Epithelial cell of prostate (primary cell): Measurements from ENCODE around the gene CES4A.
"Not testable (repeated sequence)": the region's sequence is repeated elsewhere in the genome, so short reads cannot be mapped to it uniquely, and the experiment has no call there.

Experiments
- DNase-seq: peaks from one replicate; pipeline ENCODE4 v3.0.0-alpha.2; 2011; ENCODE audit warnings: low read depth, low spot score
- H3K27ac ChIP-seq: fragments of 450-650 bp; 2 replicates; pipeline ENCODE4 v1.5.1; 2017; ENCODE audit warnings: mild to moderate bottlenecking

The CES4A gene

DNA sequence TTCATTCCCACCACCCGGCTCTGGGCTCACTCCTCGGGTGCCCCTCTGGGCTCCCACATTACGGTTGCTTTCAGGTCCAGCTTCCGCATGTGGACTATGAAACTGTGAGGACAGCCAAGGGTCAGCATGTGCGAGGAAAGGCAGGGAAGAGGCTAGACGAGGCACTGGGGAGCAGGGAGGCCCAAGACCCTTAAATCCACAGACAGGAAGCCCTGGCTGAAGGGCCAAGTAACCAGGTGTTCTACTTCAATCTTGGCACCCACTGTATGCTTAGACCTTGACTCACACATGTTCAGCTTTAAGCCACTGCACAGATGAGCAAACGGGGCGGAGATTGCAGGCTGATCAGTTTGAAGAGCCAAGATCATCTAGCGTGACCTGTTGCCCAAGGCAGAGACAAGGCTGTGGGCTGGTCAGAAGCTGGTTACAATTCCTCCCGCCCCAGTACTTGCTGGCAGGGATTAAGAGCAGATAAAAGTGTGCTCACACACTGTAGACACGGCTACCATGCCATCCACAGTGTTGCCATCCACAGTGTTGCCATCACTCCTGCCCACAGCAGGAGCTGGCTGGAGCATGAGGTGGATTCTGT is at the start of gene CES4A:
Gene CES4A (plus strand): TSS at position 393 of the 592 bp plus-strand sequence. CDS start 184 bp downstream, at position 577.
- DNase-seq: peak; percentile 49
- no peak within 1 kb of the TSS for H3K27ac ChIP-seq

- no peak overlapping the region for H3K27ac ChIP-seq
- no peak for DNase-seq
These were observed 49.0 kb upstream of the CES4A start for GRCh38 chr16:66939366-66939765.

DNA sequence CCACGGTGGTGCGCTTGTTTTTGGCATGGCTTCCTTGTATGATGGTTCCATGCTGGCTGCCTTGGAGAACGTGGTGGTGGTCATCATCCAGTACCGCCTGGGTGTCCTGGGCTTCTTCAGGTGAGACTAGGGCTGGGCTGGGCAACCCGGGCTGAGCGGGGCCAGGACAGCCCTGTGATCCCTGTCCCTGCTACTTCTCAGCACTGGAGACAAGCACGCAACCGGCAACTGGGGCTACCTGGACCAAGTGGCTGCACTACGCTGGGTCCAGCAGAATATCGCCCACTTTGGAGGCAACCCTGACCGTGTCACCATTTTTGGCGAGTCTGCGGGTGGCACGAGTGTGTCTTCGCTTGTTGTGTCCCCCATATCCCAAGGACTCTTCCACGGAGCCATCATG is 48.2 kb upstream of the CES4A start:
- no peak for DNase-seq
- no peak overlapping the region for H3K27ac ChIP-seq

DNA sequence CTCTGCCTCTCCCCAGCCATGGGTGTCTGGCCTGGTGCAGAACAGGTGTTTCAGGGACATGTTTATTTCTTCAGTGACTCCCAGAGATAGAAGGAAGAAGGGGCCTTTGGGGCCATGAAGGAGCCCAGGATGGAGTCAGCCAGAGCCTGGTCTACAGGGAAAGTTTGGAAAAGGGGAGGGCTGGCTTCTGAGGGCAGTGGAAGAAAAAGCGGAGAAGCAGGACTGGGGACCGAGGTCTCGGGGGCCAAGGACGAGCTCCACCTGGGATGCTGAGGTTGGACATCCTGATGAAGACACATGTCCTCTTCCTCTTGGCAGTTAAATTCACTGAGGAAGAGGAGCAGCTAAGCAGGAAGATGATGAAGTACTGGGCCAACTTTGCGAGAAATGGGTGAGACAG is 45.4 kb upstream of the CES4A start:
- no peak overlapping the region for H3K27ac ChIP-seq
- DNase-seq: no peak

- no peak for DNase-seq
- no peak overlapping the region for H3K27ac ChIP-seq
These were observed 44.8 kb upstream of the CES4A start for GRCh38 chr16:66943426-66944053.

DNA sequence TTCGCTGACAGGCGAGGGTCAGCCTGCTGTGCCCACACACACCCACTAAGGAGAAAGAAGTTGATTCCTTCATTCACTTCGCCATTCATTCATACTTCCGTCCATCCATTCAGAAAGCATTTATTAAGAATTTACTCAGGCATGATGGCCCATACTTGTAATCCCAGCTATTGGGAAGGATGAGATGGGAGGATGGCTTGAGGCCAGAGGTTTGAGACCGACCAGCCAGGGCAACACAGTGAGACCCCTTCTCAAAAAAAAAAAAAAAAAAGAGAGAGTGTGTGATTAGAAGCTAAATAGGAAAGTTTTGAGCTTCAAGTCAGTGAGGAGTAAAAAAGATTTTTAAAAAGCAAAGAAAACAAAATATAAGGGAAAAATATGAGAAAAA is 44.3 kb upstream of the CES4A start:
- H3K27ac ChIP-seq: no peak overlapping the region
- no peak for DNase-seq

DNA sequence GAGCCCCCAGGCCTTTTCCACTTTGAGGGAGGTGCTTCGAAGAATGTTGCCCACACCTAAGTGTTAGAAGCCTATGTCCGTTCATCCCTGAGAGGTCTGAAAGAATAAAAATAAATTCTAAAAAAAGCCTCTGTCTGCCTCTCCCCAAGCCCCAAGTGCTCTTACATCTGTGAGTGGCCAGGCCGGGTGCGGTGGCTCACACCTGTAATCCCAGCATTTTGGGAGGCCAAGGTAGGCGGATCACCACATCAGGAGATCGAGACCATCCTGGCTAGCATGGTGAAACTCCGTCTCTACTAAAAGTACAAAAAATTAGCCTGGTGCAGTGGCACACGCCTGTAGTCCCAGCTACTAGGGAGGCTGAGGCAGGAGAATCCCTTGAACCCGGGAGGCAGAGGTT is 43.4 kb upstream of the CES4A start:
- not testable (repeated sequence) for DNase-seq, H3K27ac ChIP-seq

DNA sequence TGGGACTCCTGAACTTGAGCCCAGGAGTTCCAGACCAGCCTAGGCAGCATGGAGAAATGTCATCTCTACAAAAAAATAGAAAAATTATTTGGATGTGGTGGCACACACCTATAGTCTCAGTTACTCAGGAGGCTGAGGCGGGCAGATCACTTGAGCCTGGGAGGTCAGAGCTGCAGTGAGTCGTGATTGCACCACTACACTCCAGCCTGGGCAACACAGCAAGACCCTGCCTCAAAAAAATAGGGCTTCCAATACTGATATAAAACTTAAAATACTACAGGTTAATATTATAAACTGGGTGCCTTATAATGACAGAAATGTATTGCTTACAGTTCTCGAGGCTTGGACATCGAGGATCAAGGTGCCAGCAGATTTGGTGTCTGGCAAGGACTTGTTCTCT is 42.5 kb upstream of the CES4A start:
- H3K27ac ChIP-seq: no peak overlapping the region
- DNase-seq: no peak

DNA sequence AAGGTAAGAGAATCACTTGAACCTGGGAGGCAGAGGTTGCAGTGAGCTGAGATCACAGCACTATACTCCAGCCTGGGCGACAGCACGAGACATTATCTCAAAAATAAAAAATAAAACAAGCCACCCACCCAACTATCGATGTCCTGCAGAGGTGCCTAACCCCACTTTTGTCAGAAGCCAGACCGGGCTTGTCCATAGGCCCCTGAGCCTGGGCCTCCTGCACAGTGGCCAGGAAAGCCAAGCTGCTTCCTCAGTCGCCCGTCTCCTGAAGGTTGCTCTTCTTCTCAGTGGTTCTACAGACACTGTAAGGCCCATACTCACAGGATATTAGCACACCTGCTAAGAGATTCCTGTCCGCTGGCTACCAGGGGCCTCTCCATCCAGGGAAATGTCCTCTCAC is 41.8 kb upstream of the CES4A start:
- H3K27ac ChIP-seq: peak overlapping the region; percentile 7
- no peak for DNase-seq

DNA sequence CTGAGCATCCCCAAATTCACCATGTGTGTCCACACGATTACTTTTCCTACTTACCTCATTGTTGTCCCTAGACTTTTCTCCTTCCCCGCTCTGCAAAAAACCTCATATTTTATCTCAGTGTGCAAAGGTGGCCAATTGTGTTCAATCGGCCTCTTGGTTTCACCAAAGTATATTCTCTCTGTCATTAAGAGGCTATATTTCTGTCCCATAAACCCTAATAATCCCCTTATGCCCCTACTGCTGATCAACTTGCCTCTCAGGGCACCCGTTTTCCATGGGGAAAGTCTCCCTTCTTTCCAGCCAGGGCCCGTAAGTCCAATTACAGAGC is 41.5 kb upstream of the CES4A start:
- DNase-seq: no peak
- peak overlapping the region; percentile 7 for H3K27ac ChIP-seq

GRCh38 chr16:66947302-66948065 is 40.9 kb upstream of the CES4A start:
- DNase-seq: peak; percentile 37
- peak overlapping the region; percentile 58 for H3K27ac ChIP-seq

GRCh38 chr16:66948134-66948836 is 40.1 kb upstream of the CES4A start:
- no peak for DNase-seq
- H3K27ac ChIP-seq: peak overlapping the region; percentile 58

DNA sequence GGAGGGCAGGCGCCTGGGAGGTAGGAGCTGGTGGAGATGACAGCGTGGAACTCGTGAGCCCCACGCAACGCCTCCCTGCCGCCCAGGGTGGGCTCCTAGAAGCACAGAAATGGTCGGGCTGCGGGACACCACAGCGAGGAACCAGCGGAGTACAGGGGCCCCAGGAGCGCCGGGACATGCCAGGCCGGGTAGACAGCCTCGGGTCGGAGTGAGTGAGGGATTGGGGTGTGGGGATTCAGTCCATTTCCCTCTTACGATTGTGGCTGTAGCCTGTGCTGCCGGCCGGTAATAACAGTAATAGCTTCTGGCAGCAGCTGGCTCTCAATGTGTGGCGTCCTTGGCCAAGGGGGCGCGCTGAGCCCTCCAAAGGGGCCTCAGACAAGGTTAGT is 39.6 kb upstream of the CES4A start:
- no peak for DNase-seq
- no peak overlapping the region for H3K27ac ChIP-seq

DNA sequence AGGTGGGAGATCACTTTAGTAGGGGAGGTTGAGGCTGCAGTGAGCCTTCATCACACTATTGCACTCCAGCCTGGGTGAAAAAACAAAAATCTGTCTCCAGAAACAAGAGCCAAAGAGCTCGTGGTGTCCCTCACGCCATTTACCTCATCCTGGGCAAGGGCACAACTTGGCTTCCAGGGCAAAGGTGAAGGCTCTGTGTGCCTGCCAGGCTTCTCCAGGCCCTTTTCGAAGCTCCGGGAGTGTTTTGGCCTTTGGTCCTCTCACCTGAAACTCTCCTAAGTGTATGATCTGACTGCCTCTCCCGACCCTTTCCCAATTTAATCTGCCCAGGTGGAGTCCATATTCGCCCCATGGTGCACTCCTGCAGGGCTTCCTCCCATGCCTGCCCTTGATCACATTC is 38.9 kb upstream of the CES4A start:
- H3K27ac ChIP-seq: no peak overlapping the region
- DNase-seq: no peak

- H3K27ac ChIP-seq: no peak overlapping the region
- DNase-seq: no peak
These were observed 38.0 kb upstream of the CES4A start for GRCh38 chr16:66950437-66950836.

DNA sequence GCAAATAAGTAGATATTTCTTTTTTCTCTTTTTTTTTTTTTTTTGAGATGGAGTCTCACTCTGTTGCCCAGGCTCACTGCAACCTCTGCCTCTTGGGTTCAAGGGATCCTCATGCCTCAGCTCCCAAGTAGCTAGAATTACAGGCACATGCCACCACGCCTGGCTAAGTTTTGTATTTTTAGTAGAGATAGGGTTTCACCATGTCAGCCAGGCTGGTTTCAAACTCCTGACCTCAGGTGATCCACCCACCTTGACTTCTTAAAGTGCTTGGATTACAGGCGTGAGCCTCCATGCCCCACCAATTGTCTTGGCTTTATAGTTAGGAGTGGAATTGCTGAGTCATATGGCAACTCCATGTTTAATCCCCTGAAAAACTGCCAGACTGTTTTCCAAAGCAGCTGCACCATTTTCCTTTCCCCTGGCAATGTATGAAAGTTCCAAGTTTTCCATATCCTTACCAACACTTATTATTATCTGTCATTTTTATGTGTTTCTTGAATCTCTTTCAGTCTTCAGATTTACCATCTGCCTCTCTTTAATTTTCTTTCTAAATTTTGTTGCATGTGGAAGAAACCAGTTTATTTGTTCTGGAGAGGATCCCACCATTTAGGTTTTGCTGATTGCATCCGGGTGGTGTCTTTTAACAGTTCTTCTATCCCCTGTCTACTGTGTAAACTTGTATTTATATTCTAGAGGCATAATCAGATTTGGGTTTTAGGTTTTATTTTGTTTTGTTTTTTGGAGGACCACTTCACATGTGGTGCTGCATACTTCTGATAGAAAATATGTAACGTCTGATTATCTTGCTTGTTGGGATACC is 37.2 kb upstream of the CES4A start:
- no peak overlapping the region for H3K27ac ChIP-seq
- DNase-seq: no peak

DNA sequence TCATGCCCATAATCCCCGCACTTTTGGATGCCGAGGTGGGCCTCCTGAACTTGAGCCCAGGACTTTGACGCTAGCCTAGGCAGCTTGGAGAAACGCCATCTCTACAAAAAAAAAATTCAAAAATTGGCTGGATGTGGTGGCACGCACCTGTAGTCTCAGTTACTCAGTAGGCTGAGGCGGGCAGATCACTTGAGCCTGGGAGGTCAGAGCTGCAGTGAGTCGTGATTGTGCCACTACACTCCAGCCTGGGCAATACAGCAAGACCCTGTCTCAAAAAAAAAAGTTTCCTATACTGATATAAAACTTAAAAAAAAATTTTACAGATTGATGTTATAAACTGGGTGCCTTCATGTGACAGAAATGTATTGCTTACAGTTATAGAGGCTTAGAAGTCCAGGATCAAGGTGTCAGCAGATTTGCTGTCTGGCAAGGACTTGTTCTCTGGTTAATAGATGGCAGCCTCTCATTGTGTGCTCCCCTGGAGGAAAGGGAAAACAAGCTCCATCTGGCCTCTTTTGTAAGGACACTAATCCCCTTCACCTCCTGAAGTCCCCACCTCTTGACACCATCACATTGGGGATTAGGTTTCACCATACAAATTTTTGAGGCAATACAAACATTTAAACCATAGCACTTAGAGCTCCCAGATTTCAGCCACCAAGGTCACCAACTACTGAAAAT is 35.8 kb upstream of the CES4A start:
- no peak for DNase-seq
- H3K27ac ChIP-seq: peak overlapping the region; percentile 2

GRCh38 chr16:66953462-66954096 is 34.8 kb upstream of the CES4A start:
- H3K27ac ChIP-seq: peak overlapping the region; percentile 2
- no peak for DNase-seq

DNA sequence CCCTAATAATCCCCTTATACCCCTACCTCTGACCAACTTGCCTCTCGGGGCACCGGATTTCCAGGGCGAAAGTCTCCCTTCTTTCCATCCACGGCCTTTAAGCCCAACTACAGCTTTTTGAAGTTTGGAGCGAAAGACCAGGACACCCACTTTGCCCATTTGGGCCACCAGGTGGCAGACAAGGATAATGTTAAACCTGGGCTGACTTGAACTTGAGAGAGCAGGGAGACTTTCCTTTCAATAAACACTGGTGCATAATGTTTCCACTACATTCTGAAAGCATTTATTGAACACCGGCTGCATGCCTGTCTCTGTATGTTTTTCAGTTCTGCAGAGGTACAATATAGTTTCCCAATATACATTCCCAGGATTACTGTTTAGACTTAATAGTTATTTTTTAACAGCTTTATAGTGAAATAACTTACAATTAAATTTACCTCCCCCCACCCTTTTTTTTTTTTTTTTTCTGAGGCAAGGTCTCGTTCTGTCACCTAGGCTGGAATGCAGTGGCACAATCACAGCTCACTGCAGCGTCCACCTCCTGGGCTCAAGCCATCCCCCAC is 34.2 kb upstream of the CES4A start:
- peak overlapping the region; percentile 2 for H3K27ac ChIP-seq
- no peak for DNase-seq
